HEK293 (cell line): Measurements from ENCODE around the gene DENND4B.

Experiments used
- CTCF ChIA-PET: fragments of 350-600 bp; formaldehyde crosslinking; extraction: SDS; loops from one replicate; lab custom pipeline; 2021; ENCODE audit warnings: antibody characterized with exemption; lab: Yijun Ruan, JAX
- POLR2A ChIA-PET: fragments of 300-600 bp; formaldehyde crosslinking; extraction: SDS; loops from one replicate; lab custom pipeline; 2020; ENCODE audit warnings: antibody characterized with exemption, inconsistent platforms; lab: Yijun Ruan, JAX
- H3K27ac ChIP-seq: fragments of 200-500 bp; sonication (Bioruptor generic); 2 replicates; pipeline ENCODE4 v1.5.1; 2014; ENCODE audit warnings: low read depth, low read length, control low read depth, inconsistent platforms; ENCODE audit errors: extremely low read depth
- H3K36me3 ChIP-seq, 2 experiments: fragments of 200-500 bp in 1 of 2; sonication (Bioruptor generic) in 1 of 2; 1 replicate in 1 of 2; 2 replicates in 1 of 2; pipeline ENCODE4 v1.5.1; 2014 to 2017; ENCODE audit warnings: inconsistent platforms in 2 of 2, low read length in 2 of 2; ENCODE audit not compliant: control insufficient read depth in 2 of 2, insufficient read depth in 1 of 2
- H3K4me1 ChIP-seq: fragments of 200-500 bp; sonication (Bioruptor generic); 2 replicates; pipeline ENCODE4 v1.5.1; 2014; ENCODE audit warnings: mild to moderate bottlenecking, low read length, inconsistent platforms; ENCODE audit not compliant: control insufficient read depth, insufficient read depth
- H3K4me3 ChIP-seq: 2 replicates; pipeline ENCODE4 v1.5.1; 2011; ENCODE audit warnings: low read depth, mild to moderate bottlenecking, control low read depth, low read length, moderate library complexity
- H3K9me3 ChIP-seq: fragments of 200-500 bp; sonication (Bioruptor generic); 2 replicates; pipeline ENCODE4 v1.5.1; 2014; ENCODE audit warnings: low read depth, low read length, inconsistent platforms; ENCODE audit not compliant: control insufficient read depth, insufficient read depth
- GLIS2 ChIP-seq: fragments of 450-650 bp; formaldehyde crosslinking; IDR thresholded peaks from 2 replicates; pipeline ENCODE4 v1.5.1; 2016; ENCODE audit warnings: missing biosample characterization, missing genetic modification characterization
- SP7 ChIP-seq: fragments of 450-650 bp; formaldehyde crosslinking; IDR thresholded peaks from 2 replicates; pipeline ENCODE4 v1.5.1; 2016; ENCODE audit warnings: missing biosample characterization, missing genetic modification characterization
- ZBTB20 ChIP-seq: fragments of 450-650 bp; formaldehyde crosslinking; IDR thresholded peaks from 2 replicates; pipeline ENCODE4 v1.5.1; 2016; ENCODE audit warnings: missing biosample characterization, missing genetic modification characterization
- ZBTB21 ChIP-seq: fragments of 450-650 bp; formaldehyde crosslinking; IDR thresholded peaks from 2 replicates; pipeline ENCODE4 v1.5.1; 2017; ENCODE audit warnings: missing biosample characterization, missing genetic modification characterization
- ZBTB8A ChIP-seq: fragments of 450-650 bp; formaldehyde crosslinking; IDR thresholded peaks from 2 replicates; pipeline ENCODE4 v1.5.1; 2016; ENCODE audit warnings: missing biosample characterization, missing genetic modification characterization
- ZNF138 ChIP-seq: fragments of 450-650 bp; formaldehyde crosslinking; IDR thresholded peaks from 2 replicates; pipeline ENCODE4 v1.5.1; 2016; ENCODE audit warnings: missing biosample characterization, missing genetic modification characterization, borderline replicate concordance
- ZNF175 ChIP-seq: fragments of 450-650 bp; formaldehyde crosslinking; IDR thresholded peaks from 2 replicates; pipeline ENCODE4 v1.5.1; 2016; ENCODE audit warnings: missing biosample characterization, missing genetic modification characterization
- ZNF19 ChIP-seq: fragments of 450-650 bp; formaldehyde crosslinking; IDR thresholded peaks from 2 replicates; pipeline ENCODE4; 2016; ENCODE audit warnings: missing biosample characterization, missing genetic modification characterization, low read depth
- ZNF23 ChIP-seq: fragments of 450-650 bp; formaldehyde crosslinking; IDR thresholded peaks from 2 replicates; pipeline ENCODE4 v1.5.1; 2016; ENCODE audit warnings: missing biosample characterization, missing genetic modification characterization, borderline replicate concordance
- ZNF350 ChIP-seq: fragments of 450-650 bp; formaldehyde crosslinking; IDR thresholded peaks from 2 replicates; pipeline ENCODE4 v1.5.0; 2017; ENCODE audit warnings: missing biosample characterization, mild to moderate bottlenecking, missing genetic modification characterization
- ZNF501 ChIP-seq: fragments of 450-650 bp; formaldehyde crosslinking; IDR thresholded peaks from 2 replicates; pipeline ENCODE4 v1.5.1; 2016; ENCODE audit warnings: missing biosample characterization, missing genetic modification characterization
- ZNF521 ChIP-seq: fragments of 450-650 bp; formaldehyde crosslinking; IDR thresholded peaks from 2 replicates; pipeline ENCODE4 v1.5.1; 2017; ENCODE audit warnings: missing biosample characterization, mild to moderate bottlenecking, missing genetic modification characterization
- ZNF629 ChIP-seq: fragments of 450-650 bp; formaldehyde crosslinking; IDR thresholded peaks from 2 replicates; pipeline ENCODE4 v1.5.1; 2017; ENCODE audit warnings: missing biosample characterization, missing genetic modification characterization
- ZNF76 ChIP-seq: fragments of 450-650 bp; formaldehyde crosslinking; IDR thresholded peaks from 2 replicates; pipeline ENCODE4; 2016; ENCODE audit warnings: low read depth, missing biosample characterization, missing genetic modification characterization, borderline replicate concordance
- ZNF768 ChIP-seq: fragments of 450-650 bp; formaldehyde crosslinking; IDR thresholded peaks from 2 replicates; pipeline ENCODE4 v1.5.1; 2018; ENCODE audit warnings: missing biosample characterization, mild to moderate bottlenecking, missing genetic modification characterization
- ZNF785 ChIP-seq: fragments of 450-650 bp; formaldehyde crosslinking; IDR thresholded peaks from 2 replicates; pipeline ENCODE4 v1.5.1; 2016; ENCODE audit warnings: missing biosample characterization, missing genetic modification characterization
- ZNF837 ChIP-seq: fragments of 450-650 bp; formaldehyde crosslinking; IDR thresholded peaks from 2 replicates; pipeline ENCODE4 v1.5.1; 2016; ENCODE audit warnings: missing biosample characterization, missing genetic modification characterization
- TF ChIP-seq, protein P1 (sequence below): fragments of 450-650 bp; formaldehyde crosslinking; IDR thresholded peaks from 2 replicates; pipeline ENCODE4 v1.5.1; 2016; ENCODE audit warnings: missing biosample characterization, missing genetic modification characterization
- TF ChIP-seq, protein P2 (sequence below): fragments of 450-650 bp; formaldehyde crosslinking; IDR thresholded peaks from 2 replicates; pipeline ENCODE4 v1.5.1; 2016; ENCODE audit warnings: missing biosample characterization, missing genetic modification characterization
- TF ChIP-seq, protein P3 (sequence below): fragments of 450-650 bp; formaldehyde crosslinking; IDR thresholded peaks from 2 replicates; pipeline ENCODE4 v1.5.0; 2017; ENCODE audit warnings: missing biosample characterization, missing genetic modification characterization, borderline replicate concordance
- TF ChIP-seq, protein P4 (sequence below): fragments of 450-650 bp; formaldehyde crosslinking; IDR thresholded peaks from 2 replicates; pipeline ENCODE4 v1.5.1; 2016; ENCODE audit warnings: missing biosample characterization, missing genetic modification characterization, low read depth
- TF ChIP-seq, protein P5 (sequence below): fragments of 450-650 bp; formaldehyde crosslinking; IDR thresholded peaks from 2 replicates; pipeline ENCODE4 v1.5.1; 2016; ENCODE audit warnings: missing biosample characterization, missing genetic modification characterization

The DENND4B gene

DNA sequence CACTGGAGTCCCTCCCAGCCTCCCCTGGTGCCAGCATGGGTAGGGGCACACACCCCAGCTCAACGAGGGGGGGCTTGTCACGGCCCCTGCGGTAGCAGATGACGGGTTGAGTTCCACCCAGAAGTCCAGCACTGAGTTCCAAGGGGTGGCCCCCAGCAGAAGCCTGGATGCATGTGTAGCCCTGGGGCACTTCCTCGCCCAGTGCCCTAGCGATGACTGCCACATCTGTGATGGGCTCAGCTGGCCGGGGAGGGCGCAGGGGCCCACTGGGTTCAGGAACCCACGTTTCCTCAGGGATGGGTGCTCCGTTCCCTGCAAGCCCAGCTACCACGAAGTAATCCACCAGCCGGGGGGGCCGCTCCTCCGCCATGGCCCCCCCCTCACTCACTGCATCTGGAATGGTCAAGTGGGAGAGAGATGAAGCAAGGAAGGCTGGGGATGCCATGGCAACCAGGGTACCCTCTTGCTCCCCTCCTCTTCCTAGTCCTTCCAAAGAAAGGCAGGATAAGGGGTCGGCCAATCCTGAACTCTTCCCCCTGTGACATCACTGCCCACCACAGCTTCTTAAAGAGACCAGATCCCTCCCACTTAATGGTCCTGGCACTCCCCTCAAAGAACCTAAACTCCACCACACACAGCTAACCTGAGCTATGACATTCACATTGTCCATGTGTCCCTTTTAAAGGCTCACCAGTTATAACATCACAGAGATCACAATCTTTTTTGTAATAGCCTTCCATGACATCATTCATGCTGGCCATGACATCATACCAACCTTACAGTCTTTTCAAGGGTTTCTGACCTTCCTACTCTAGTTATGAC lies 2.3 kb downstream of the DENND4B start:
- TF ChIP-seq ZNF138 (tag by site-specific recombination) (no peak), ZNF629 (peak; percentile 98), ZNF521 (tag by site-specific recombination) (no peak), ZBTB8A (tag by site-specific recombination) (peak; percentile 33; the same call in 1 of the 2 replicates), ZNF837 (tag by site-specific recombination) (no peak), ZNF175 (no peak), ZNF501 (no peak), ZNF23 (tag by site-specific recombination) (no peak), ZNF19 (tag by site-specific recombination) (no peak), ZNF350 (tag by site-specific recombination) (no peak), ZBTB21 (tag by site-specific recombination) (peak; percentile 97), SP7 (tag by site-specific recombination) (no peak), ZBTB20 (tag by site-specific recombination) (no peak), ZNF768 (tag by site-specific recombination) (no peak), ZNF76 (tag by site-specific recombination) (no peak), GLIS2 (tag by site-specific recombination) (peak; percentile 65), ZNF785 (tag by site-specific recombination) (no peak)
- TF ChIP-seq, protein P1, sequence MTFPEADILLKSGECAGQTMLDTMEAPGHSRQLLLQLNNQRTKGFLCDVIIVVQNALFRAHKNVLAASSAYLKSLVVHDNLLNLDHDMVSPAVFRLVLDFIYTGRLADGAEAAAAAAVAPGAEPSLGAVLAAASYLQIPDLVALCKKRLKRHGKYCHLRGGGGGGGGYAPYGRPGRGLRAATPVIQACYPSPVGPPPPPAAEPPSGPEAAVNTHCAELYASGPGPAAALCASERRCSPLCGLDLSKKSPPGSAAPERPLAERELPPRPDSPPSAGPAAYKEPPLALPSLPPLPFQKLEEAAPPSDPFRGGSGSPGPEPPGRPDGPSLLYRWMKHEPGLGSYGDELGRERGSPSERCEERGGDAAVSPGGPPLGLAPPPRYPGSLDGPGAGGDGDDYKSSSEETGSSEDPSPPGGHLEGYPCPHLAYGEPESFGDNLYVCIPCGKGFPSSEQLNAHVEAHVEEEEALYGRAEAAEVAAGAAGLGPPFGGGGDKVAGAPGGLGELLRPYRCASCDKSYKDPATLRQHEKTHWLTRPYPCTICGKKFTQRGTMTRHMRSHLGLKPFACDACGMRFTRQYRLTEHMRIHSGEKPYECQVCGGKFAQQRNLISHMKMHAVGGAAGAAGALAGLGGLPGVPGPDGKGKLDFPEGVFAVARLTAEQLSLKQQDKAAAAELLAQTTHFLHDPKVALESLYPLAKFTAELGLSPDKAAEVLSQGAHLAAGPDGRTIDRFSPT (tag by site-specific recombination) = peak; percentile 38; the same call in 1 of the 2 replicates
- TF ChIP-seq, protein P2, sequence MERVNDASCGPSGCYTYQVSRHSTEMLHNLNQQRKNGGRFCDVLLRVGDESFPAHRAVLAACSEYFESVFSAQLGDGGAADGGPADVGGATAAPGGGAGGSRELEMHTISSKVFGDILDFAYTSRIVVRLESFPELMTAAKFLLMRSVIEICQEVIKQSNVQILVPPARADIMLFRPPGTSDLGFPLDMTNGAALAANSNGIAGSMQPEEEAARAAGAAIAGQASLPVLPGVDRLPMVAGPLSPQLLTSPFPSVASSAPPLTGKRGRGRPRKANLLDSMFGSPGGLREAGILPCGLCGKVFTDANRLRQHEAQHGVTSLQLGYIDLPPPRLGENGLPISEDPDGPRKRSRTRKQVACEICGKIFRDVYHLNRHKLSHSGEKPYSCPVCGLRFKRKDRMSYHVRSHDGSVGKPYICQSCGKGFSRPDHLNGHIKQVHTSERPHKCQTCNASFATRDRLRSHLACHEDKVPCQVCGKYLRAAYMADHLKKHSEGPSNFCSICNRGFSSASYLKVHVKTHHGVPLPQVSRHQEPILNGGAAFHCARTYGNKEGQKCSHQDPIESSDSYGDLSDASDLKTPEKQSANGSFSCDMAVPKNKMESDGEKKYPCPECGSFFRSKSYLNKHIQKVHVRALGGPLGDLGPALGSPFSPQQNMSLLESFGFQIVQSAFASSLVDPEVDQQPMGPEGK (tag by site-specific recombination) = peak; percentile 68; the same call in 1 of the 2 replicates
- TF ChIP-seq, protein P3, sequence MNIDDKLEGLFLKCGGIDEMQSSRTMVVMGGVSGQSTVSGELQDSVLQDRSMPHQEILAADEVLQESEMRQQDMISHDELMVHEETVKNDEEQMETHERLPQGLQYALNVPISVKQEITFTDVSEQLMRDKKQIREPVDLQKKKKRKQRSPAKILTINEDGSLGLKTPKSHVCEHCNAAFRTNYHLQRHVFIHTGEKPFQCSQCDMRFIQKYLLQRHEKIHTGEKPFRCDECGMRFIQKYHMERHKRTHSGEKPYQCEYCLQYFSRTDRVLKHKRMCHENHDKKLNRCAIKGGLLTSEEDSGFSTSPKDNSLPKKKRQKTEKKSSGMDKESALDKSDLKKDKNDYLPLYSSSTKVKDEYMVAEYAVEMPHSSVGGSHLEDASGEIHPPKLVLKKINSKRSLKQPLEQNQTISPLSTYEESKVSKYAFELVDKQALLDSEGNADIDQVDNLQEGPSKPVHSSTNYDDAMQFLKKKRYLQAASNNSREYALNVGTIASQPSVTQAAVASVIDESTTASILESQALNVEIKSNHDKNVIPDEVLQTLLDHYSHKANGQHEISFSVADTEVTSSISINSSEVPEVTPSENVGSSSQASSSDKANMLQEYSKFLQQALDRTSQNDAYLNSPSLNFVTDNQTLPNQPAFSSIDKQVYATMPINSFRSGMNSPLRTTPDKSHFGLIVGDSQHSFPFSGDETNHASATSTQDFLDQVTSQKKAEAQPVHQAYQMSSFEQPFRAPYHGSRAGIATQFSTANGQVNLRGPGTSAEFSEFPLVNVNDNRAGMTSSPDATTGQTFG (tag by site-specific recombination) = no peak
- TF ChIP-seq, protein P4, sequence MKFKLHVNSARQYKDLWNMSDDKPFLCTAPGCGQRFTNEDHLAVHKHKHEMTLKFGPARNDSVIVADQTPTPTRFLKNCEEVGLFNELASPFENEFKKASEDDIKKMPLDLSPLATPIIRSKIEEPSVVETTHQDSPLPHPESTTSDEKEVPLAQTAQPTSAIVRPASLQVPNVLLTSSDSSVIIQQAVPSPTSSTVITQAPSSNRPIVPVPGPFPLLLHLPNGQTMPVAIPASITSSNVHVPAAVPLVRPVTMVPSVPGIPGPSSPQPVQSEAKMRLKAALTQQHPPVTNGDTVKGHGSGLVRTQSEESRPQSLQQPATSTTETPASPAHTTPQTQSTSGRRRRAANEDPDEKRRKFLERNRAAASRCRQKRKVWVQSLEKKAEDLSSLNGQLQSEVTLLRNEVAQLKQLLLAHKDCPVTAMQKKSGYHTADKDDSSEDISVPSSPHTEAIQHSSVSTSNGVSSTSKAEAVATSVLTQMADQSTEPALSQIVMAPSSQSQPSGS (tag by site-specific recombination) = peak; percentile 97
- TF ChIP-seq, protein P5, sequence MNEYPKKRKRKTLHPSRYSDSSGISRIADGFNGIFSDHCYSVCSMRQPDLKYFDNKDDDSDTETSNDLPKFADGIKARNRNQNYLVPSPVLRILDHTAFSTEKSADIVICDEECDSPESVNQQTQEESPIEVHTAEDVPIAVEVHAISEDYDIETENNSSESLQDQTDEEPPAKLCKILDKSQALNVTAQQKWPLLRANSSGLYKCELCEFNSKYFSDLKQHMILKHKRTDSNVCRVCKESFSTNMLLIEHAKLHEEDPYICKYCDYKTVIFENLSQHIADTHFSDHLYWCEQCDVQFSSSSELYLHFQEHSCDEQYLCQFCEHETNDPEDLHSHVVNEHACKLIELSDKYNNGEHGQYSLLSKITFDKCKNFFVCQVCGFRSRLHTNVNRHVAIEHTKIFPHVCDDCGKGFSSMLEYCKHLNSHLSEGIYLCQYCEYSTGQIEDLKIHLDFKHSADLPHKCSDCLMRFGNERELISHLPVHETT = no peak
- POLR2A ChIA-PET = interaction anchor here (0.7 to 4.3 kb wide), 11 partner anchors 14 to 285 kb away, joined by 3 to 36 read pairs (median 4); partner anchors contain the start of genes CREB3L4, CRTC2, GATAD2B and JTB
- Histone ChIP-seq H3K27ac (no peak overlapping the region), H3K4me3 (no peak overlapping the region), H3K9me3 (no peaks in the 10 kb centered on the region), H3K4me1 (no peaks in the 10 kb centered on the region), H3K36me3 (peaks cover 0 to 69% of the 10 kb centered on the region in 2 experiments; a peak in 1 of 3 replicates)
- CTCF ChIA-PET = interaction anchor here (0.6 to 2.5 kb wide), 11 partner anchors 13 to 602 kb away, joined by 3 to 10 read pairs (median 3); partner anchors contain the start of genes CREB3L4, JTB and RAB13
